ENCODE measurements around the gene FGGY. TPM values are rescaled to one million over a fixed set of nuclear protein-coding genes. Genes with fewer than 3 reads are reported as not detected.
"Not testable (repeated sequence)": the region's sequence is repeated elsewhere in the genome, so short reads cannot be mapped to it uniquely, and the experiment has no call there.

Gene FGGY
- total RNA-seq, 2 donors from 2014 or later: 12.2 to 17.4 TPM

DNA sequence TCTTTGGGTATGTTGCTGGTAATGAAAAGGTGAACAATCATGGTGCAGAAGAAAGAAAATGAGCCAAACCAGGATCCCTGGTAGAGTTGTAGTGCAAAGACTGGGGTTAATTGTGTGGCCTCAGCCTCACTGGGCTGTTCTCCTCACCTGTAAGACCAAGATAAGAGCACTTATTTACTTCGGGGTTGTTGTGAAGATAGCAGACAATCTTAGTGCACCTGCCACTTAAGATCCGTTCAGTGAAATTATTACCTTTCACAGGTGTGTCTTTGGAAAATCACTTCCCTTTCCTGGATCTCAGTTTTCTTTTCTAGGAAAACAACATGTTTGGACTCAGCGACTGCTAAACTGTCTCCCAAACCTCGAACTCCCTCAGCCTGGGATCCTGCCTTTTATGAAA, 1.3 kb upstream of the FGGY start:
- TF ChIP-seq, protein P1, sequence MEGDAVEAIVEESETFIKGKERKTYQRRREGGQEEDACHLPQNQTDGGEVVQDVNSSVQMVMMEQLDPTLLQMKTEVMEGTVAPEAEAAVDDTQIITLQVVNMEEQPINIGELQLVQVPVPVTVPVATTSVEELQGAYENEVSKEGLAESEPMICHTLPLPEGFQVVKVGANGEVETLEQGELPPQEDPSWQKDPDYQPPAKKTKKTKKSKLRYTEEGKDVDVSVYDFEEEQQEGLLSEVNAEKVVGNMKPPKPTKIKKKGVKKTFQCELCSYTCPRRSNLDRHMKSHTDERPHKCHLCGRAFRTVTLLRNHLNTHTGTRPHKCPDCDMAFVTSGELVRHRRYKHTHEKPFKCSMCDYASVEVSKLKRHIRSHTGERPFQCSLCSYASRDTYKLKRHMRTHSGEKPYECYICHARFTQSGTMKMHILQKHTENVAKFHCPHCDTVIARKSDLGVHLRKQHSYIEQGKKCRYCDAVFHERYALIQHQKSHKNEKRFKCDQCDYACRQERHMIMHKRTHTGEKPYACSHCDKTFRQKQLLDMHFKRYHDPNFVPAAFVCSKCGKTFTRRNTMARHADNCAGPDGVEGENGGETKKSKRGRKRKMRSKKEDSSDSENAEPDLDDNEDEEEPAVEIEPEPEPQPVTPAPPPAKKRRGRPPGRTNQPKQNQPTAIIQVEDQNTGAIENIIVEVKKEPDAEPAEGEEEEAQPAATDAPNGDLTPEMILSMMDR (IDR thresholded peaks at IDR 0.05): no peak
- no peak for TF ChIP-seq POLR2A (IDR thresholded peaks at IDR 0.05)
- 8 to 12% methylated on average over 4 of the region's 4 CpGs for WGBS, 2 donors
- DNase-seq: no peak
- H3K9me3 ChIP-seq: no peaks in the 10 kb centered on the region
- H3K4me3 ChIP-seq: no peak overlapping the region
- H3K27ac ChIP-seq: peak overlapping the region; percentile 89 to 96 (median 95)
- peaks cover 32% of the 10 kb centered on the region for H3K4me1 ChIP-seq
- intact Hi-C loops (cut with DNase I): loop anchor here (10.0 kb wide), 1 partner anchor 409 kb away; no protein-coding TSS in a partner anchor
- H3K36me3 ChIP-seq (replicated peaks in 1 of 2; ENCODE audit: insufficient read depth in 1 of 2, low read depth in 2 of 2): no peaks in the 10 kb centered on the region
- ATAC-seq: no peak
- no peaks in the 10 kb centered on the region for H3K27me3 ChIP-seq

DNA sequence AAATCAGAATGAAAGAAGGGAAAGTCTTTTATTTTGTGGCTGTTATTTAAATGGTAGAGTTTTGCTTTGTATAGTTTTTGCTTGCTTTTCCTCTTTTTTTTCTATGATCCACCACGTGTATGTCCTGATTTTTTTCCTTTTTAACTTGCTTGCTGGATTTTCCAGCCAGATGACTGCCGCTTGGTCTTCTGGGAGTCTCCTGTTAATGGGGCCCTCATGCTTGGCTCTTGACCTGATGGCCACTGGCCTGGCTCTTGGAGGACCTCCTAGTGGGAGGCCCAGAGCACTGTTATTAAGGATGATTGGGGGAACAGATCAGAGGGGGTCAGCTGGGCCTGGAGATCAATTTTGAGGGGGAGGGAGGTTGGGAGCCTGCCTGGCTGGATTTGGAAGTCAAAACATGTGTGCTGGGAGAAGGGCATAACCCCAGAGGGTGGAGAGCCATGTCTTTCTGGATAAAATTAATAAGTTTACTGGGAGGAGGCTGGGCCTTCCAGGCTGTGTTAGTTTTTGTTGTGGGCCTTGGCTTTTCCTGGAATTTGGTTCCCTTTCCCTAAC, 1.2 kb downstream of the FGGY start:
- Histone ChIP-seq H3K36me3 (replicated peaks in 1 of 2; ENCODE audit: insufficient read depth in 1 of 2, low read depth in 2 of 2) (no peaks in the 10 kb centered on the region), H3K27ac (peak overlapping the region in 3 of 4 donors; percentile 89 to 96 (median 96)), H3K9me3 (no peaks in the 10 kb centered on the region), H3K4me3 (no peak overlapping the region), H3K4me1 (peaks cover 31% of the 10 kb centered on the region), H3K27me3 (no peaks in the 10 kb centered on the region)
- no peak for ATAC-seq
- intact Hi-C loops (cut with DNase I): loop anchor here (10.0 kb wide), 1 partner anchor 407 kb away; no protein-coding TSS in a partner anchor
- TF ChIP-seq POLR2A (IDR thresholded peaks at IDR 0.05): no peak
- TF ChIP-seq, protein P1 (IDR thresholded peaks at IDR 0.05): no peak
- WGBS, 2 donors: 62 to 75% methylated on average over 2 of the region's 2 CpGs
- peak in 3 of 4 donors; percentile 19 to 33 (median 21) for DNase-seq

DNA sequence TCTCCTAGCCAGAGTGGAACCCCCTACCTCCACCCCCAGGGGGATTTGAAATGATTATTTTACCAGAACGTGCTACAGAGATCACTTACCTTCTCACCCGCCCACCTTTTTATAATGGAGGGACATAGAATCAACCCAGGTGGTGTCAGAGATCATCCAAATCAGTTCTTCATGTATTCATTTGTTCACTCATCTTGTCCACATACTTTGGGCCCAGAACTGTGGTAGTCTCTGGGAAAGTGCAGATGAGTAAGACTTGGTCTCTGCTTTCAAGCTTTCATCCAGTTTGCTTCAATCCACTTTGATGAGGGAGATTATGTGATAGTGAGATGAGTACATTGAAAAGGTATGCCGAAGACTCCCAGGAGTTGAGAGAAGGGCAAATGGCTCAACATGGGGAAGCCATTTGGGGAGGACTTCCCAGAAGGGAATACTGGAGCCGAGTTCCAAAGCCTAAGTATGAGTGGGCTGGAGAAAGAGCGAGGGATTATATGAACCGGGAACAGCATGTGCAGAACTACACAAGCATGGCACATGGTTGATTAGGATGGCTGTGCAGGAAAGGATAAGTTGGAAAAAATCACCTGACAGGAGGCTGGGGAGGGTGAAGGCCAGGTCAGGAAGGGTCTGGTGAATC, 1.9 kb downstream of the FGGY start:
- H3K4me3 ChIP-seq: no peak overlapping the region
- H3K4me1 ChIP-seq: peaks cover 31% of the 10 kb centered on the region
- WGBS, 2 donors: 81 to 93% methylated on average over 6 of the region's 6 CpGs
- ATAC-seq (no peak), DNase-seq (no peak)
- no peaks in the 10 kb centered on the region for H3K36me3 ChIP-seq (replicated peaks in 1 of 2; ENCODE audit: insufficient read depth in 1 of 2, low read depth in 2 of 2)
- H3K9me3 ChIP-seq: no peaks in the 10 kb centered on the region
- no peak for TF ChIP-seq POLR2A (IDR thresholded peaks at IDR 0.05)
- TF ChIP-seq, protein P1 (IDR thresholded peaks at IDR 0.05): no peak
- no peaks in the 10 kb centered on the region for H3K27me3 ChIP-seq
- H3K27ac ChIP-seq: peak overlapping the region in 3 of 4 donors; percentile 89 to 96 (median 96)
- intact Hi-C loops (cut with DNase I): loop anchor here (10.0 kb wide), 1 partner anchor 406 kb away; no protein-coding TSS in a partner anchor

DNA sequence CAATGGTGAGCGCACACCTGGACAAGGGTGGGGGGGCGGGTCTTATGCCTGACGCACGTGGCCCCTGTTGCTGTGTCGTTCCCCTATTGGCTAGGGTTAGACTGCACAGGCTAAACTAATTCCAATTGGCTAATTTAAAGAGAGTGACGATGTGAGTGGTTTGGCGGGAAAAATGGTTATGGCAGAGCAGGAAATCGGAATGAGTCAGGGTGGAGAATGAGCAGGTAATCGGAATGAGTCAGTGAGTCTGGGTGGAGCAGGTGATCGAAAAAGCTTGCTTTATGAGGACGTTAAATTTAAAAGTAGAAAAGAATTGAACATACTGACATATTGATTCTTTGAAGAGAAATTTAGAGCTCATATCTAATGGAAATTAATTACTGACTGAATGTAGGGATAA, 2.8 kb downstream of the FGGY start:
- DNase-seq; H3K27ac ChIP-seq; H3K4me3 ChIP-seq; H3K9me3 ChIP-seq; ATAC-seq; H3K27me3 ChIP-seq; H3K36me3 ChIP-seq (replicated peaks in 1 of 2; ENCODE audit: insufficient read depth in 1 of 2, low read depth in 2 of 2): not testable (repeated sequence)
- H3K4me1 ChIP-seq: peaks cover 31% of the 10 kb centered on the region
- WGBS, 2 donors: 92% methylated on average over 10 to 11 of the region's 11 CpGs
- intact Hi-C loops (cut with DNase I): loop anchor here (10.0 kb wide), 1 partner anchor 405 kb away; no protein-coding TSS in a partner anchor

DNA sequence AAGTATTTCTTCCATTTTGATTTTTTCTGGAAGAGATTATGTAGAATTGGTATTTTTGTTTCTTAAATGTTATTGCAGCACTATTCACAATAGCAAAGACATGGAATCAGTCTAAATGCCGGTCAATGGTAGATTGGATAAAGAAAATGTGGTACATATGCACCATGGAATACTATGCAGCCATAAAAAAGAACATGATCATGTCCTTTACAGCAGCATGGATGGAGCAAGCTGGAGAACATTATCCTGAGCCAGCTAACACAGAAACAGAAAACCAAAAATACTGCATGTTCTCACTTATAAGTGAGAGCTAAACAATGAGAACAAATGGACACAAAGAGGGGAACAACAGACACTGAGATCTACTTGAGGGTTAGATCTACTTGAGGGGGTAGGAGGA, 5.4 kb downstream of the FGGY start:
- ATAC-seq (no peak), DNase-seq (no peak)
- TF ChIP-seq, protein P1 (IDR thresholded peaks at IDR 0.05): no peak
- TF ChIP-seq POLR2A (IDR thresholded peaks at IDR 0.05): no peak
- Histone ChIP-seq H3K27me3 (no peaks in the 10 kb centered on the region), H3K27ac (no peak overlapping the region), H3K4me3 (no peak overlapping the region), H3K4me1 (peaks cover 18% of the 10 kb centered on the region), H3K36me3 (replicated peaks in 1 of 2; ENCODE audit: insufficient read depth in 1 of 2, low read depth in 2 of 2) (no peaks in the 10 kb centered on the region), H3K9me3 (no peaks in the 10 kb centered on the region)
- intact Hi-C loops (cut with DNase I): no loop called here
- 88 to 100% methylated on average over 1 of the region's 1 CpG for WGBS, 2 donors

Measured in body of pancreas (tissue), 4 donors.